SK-N-SH treated with all-trans-retinoic acid at 6 μM for 48 hours (cell line): ENCODE measurements around the gene CLDND2.

ENCODE experiments used
- ATAC-seq: fragments of 200-7000 bp; cut with Tn5 transposase; 3 replicates; pipeline ENCODE4 v1.9.1; 2020; ENCODE audit warnings: mild to moderate bottlenecking, moderate library complexity
- ARNTL ChIP-seq: fragments of 450-650 bp; formaldehyde crosslinking; IDR thresholded peaks from 2 replicates; pipeline ENCODE4 v1.5.0; 2020; ENCODE audit warnings: low read depth, mild to moderate bottlenecking, moderate library complexity, borderline replicate concordance
- BACH2 ChIP-seq: fragments of 250-450 bp; sonication (Bioruptor Pico); IDR thresholded peaks from 2 replicates; pipeline ENCODE4 v1.9.0; 2021; ENCODE audit warnings: mild to moderate bottlenecking, borderline replicate concordance
- CREB5 ChIP-seq: fragments of 250-450 bp; sonication (Bioruptor Pico); IDR thresholded peaks from 2 replicates; pipeline ENCODE4 v1.5.1; 2020; ENCODE audit warnings: low read depth, mild to moderate bottlenecking, moderate library complexity
- CSDC2 ChIP-seq: fragments of 250-450 bp; sonication (Bioruptor Pico); IDR thresholded peaks from 2 replicates; pipeline ENCODE4 v1.5.0; 2020; ENCODE audit warnings: mild to moderate bottlenecking, moderate library complexity
- CSRNP3 ChIP-seq: fragments of 250-450 bp; sonication (Bioruptor Pico); IDR thresholded peaks from 2 replicates; pipeline ENCODE4 v1.5.1; 2021; ENCODE audit warnings: mild to moderate bottlenecking, moderate library complexity
- ESRRG ChIP-seq: fragments of 250-450 bp; sonication (Bioruptor Pico); IDR thresholded peaks from 2 replicates; pipeline ENCODE4 v1.6.1; 2021; ENCODE audit warnings: mild to moderate bottlenecking
- GLIS3 ChIP-seq: fragments of 250-450 bp; sonication (Bioruptor Pico); IDR thresholded peaks from 2 replicates; pipeline ENCODE4 v1.5.0; 2020; ENCODE audit warnings: mild to moderate bottlenecking, moderate library complexity
- ISL1 ChIP-seq: fragments of 250-450 bp; sonication (Bioruptor Pico); IDR thresholded peaks from 2 replicates; pipeline ENCODE4 v2.1.2; 2022; ENCODE audit warnings: mild to moderate bottlenecking, moderate library complexity
- OSR1 ChIP-seq: fragments of 250-450 bp; sonication (Bioruptor Pico); IDR thresholded peaks from 2 replicates; pipeline ENCODE4 v1.8.0; 2022; ENCODE audit warnings: moderate library complexity, mild to moderate bottlenecking, inconsistent platforms
- POU6F1 ChIP-seq: fragments of 250-450 bp; sonication (Bioruptor Pico); IDR thresholded peaks from 2 replicates; pipeline ENCODE4 v1.8.0; 2021; ENCODE audit warnings: low read depth, mild to moderate bottlenecking, moderate library complexity, borderline replicate concordance
- PPARA ChIP-seq: fragments of 250-450 bp; sonication (Bioruptor Pico); IDR thresholded peaks from 2 replicates; pipeline ENCODE4 v1.5.0; 2020; ENCODE audit warnings: mild to moderate bottlenecking, borderline replicate concordance
- RARB ChIP-seq: fragments of 250-450 bp; sonication (Bioruptor Pico); IDR thresholded peaks from 2 replicates; pipeline ENCODE4 v1.8.0; 2021; ENCODE audit warnings: mild to moderate bottlenecking, moderate library complexity
- TCF4 ChIP-seq: fragments of 250-450 bp; sonication (Bioruptor Pico); IDR thresholded peaks from 2 replicates; pipeline ENCODE4 v1.8.0; 2021; ENCODE audit warnings: mild to moderate bottlenecking, moderate library complexity, borderline replicate concordance
- ZFP3 ChIP-seq: fragments of 250-450 bp; sonication (Bioruptor Pico); IDR thresholded peaks from 2 replicates; pipeline ENCODE4 v1.5.0; 2020; ENCODE audit warnings: mild to moderate bottlenecking, moderate library complexity
- ZFP30 ChIP-seq: fragments of 450-650 bp; formaldehyde crosslinking; IDR thresholded peaks from 2 replicates; pipeline ENCODE4 v1.5.0; 2022; ENCODE audit warnings: mild to moderate bottlenecking, moderate library complexity
- ZNF70 ChIP-seq: fragments of 450-650 bp; formaldehyde crosslinking; IDR thresholded peaks from 2 replicates; pipeline ENCODE4 v1.5.0; 2020; ENCODE audit warnings: mild to moderate bottlenecking, moderate library complexity
- ZNF8 ChIP-seq: fragments of 450-650 bp; formaldehyde crosslinking; IDR thresholded peaks from 2 replicates; pipeline ENCODE4 v1.5.0; 2020; ENCODE audit warnings: mild to moderate bottlenecking, moderate library complexity
- TF ChIP-seq, protein P1 (sequence below): fragments of 250-450 bp; sonication (Bioruptor Pico); IDR thresholded peaks from 2 replicates; pipeline ENCODE4 v1.8.0; 2020; ENCODE audit warnings: mild to moderate bottlenecking, moderate library complexity, borderline replicate concordance

CLDND2 gene

GRCh38 chr19:51366389-51367254 lies 2.2 kb downstream of the CLDND2 start:
- peak; percentile 85 for ATAC-seq
- TF ChIP-seq PPARA (CRISPR knock-in tag) (0 out of 2 replicates have a peak, but pooled peaks have one; percentile 47), ZNF70 (CRISPR knock-in tag) (no peak), ESRRG (no peak), RARB (CRISPR knock-in tag) (no peak), CSDC2 (CRISPR knock-in tag) (no peak)

DNA sequence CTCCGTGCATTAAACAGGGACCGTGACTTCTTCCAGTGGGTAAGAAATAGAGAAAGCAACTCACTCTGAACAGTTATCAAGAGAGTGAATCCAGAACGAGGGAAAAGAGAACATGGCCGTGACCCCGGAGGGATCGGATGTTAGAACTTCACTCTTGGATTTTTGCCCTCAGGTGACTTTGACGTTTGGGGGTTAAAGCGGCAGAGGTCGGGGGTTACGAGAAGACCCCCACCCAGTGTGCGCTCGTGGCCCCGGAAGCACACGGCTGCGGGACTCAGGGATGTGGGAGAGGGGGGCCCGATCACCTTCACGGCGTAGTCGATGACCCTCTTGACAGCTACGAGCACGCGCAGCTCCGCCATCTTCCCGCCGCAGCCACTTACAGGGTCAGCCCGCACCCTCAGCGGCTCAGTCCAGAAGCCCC lies 2.8 kb downstream of the CLDND2 start, which contains the start of gene ETFB:
ETFB (minus strand) TSS at position 424 of the 424 bp plus-strand sequence; CDS start at position 362, 62 bp downstream.
- TF ChIP-seq ZNF70 (CRISPR knock-in tag) (no peak), ISL1 (no peak), CREB5 (CRISPR knock-in tag) (no peak), PPARA (CRISPR knock-in tag) (no peak), CSRNP3 (CRISPR knock-in tag) (no peak), RARB (CRISPR knock-in tag) (no peak), POU6F1 (CRISPR knock-in tag) (no peak), ESRRG (no peak), ZNF8 (CRISPR knock-in tag) (no peak), ZFP3 (CRISPR knock-in tag) (no peak), ZFP30 (CRISPR knock-in tag) (no peak)
- TF ChIP-seq, protein P1, sequence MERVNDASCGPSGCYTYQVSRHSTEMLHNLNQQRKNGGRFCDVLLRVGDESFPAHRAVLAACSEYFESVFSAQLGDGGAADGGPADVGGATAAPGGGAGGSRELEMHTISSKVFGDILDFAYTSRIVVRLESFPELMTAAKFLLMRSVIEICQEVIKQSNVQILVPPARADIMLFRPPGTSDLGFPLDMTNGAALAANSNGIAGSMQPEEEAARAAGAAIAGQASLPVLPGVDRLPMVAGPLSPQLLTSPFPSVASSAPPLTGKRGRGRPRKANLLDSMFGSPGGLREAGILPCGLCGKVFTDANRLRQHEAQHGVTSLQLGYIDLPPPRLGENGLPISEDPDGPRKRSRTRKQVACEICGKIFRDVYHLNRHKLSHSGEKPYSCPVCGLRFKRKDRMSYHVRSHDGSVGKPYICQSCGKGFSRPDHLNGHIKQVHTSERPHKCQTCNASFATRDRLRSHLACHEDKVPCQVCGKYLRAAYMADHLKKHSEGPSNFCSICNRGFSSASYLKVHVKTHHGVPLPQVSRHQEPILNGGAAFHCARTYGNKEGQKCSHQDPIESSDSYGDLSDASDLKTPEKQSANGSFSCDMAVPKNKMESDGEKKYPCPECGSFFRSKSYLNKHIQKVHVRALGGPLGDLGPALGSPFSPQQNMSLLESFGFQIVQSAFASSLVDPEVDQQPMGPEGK (CRISPR knock-in tag), result no peak
- ATAC-seq, result no peak

DNA sequence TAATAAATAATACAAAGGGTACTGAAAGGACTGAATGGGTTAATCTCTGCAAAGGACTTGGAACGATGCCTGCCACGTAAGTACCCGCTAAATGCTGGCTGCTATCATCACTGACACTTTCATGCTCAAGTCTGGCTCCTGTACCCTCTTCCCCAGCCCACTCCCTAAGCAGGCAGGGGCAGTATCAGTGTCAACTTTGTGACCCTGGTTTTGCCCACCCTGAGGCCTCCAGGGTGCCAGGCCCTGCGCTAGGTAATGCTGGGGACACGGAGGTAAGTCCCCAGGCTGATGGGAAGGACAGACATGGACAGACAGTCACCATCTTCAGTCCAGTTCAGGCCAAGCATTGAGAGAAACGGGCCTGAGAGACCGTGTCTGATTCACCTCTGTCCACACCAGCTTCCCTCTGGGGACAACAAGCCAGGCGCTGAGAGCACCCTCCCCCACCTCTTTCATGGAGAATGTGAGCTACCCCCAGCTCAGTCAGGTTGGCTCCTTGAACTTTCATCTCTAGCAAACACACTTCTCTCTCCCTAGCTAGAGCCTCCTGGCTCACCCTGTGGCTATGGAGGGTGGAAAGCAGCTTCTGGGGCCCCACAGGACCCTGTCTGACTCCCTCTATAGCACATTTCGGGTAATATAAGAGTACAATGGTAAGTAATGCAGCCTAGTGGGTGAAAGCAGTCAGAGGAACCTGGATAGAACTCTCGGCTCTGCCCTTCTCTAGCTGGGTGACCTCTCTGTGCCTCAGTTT lies 3.4 kb downstream of the CLDND2 start:
- 0 out of 3 replicates have a peak, but pooled peaks have one; percentile 6 for ATAC-seq
- TF ChIP-seq CSDC2 (CRISPR knock-in tag) (no peak), RARB (CRISPR knock-in tag) (no peak), OSR1 (CRISPR knock-in tag) (no peak)

GRCh38 chr19:51364200-51365106 lies 4.3 kb downstream of the CLDND2 start:
- ATAC-seq, result no peak
- TF ChIP-seq RARB (CRISPR knock-in tag) (no peak), CREB5 (CRISPR knock-in tag) (no peak), GLIS3 (CRISPR knock-in tag) (no peak), BACH2 (CRISPR knock-in tag) (no peak), ARNTL (no peak), TCF4 (no peak)
